MCF 10A (cell line): ENCODE measurements around the gene RAC3. TPM values are rescaled to one million over a fixed set of nuclear protein-coding genes. Genes with fewer than 3 reads are reported as not detected.

Experiments used
- BruUV-seq: library from RNA; stranded (reverse); fragments of 400-500 nt; replicated peaks from 2 replicates; lab custom pipeline; 2021; lab: Mats Ljungman, UMichigan
- CTCF ChIA-PET: fragments of 300-600 bp; sonication (Branson Sonifier 250); formaldehyde crosslinking; extraction: SDS; loops from one replicate; lab custom pipeline; 2021; ENCODE audit warnings: antibody characterized with exemption, inconsistent platforms; lab: Yijun Ruan, JAX
- POLR2A ChIA-PET: fragments of 300-600, 350-650 bp; sonication (Branson Sonifier 250); formaldehyde crosslinking; extraction: SDS; loops from one replicate; lab custom pipeline; 2020; ENCODE audit warnings: antibody characterized with exemption, inconsistent platforms; lab: Yijun Ruan, JAX
- DNase-seq: peaks from one replicate; pipeline ENCODE4 v3.0.0-alpha.2; 2018; ENCODE audit not compliant: unreplicated experiment
- H3K27ac Mint-ChIP-seq: one replicate; pipeline ENCODE4 v1.8.0; 2022; ENCODE audit warnings: mild to moderate bottlenecking, low read depth, mixed read lengths; ENCODE audit not compliant: unreplicated experiment
- H3K27me3 Mint-ChIP-seq: one replicate; pipeline ENCODE4 v1.8.0; 2022; ENCODE audit warnings: mixed read lengths; ENCODE audit not compliant: insufficient read depth, unreplicated experiment
- H3K36me3 Mint-ChIP-seq: one replicate; pipeline ENCODE4 v1.8.0; 2022; ENCODE audit warnings: mild to moderate bottlenecking, moderate library complexity, mixed read lengths; ENCODE audit not compliant: insufficient read depth, unreplicated experiment
- H3K4me1 Mint-ChIP-seq: one replicate; pipeline ENCODE4 v1.8.0; 2022; ENCODE audit warnings: mixed read lengths; ENCODE audit not compliant: insufficient read depth, unreplicated experiment
- H3K4me3 Mint-ChIP-seq: one replicate; pipeline ENCODE4 v1.8.0; 2022; ENCODE audit warnings: mild to moderate bottlenecking, moderate library complexity, mixed read lengths; ENCODE audit not compliant: unreplicated experiment
- H3K9me3 Mint-ChIP-seq: one replicate; pipeline ENCODE4 v1.8.0; 2022; ENCODE audit warnings: mixed read lengths; ENCODE audit not compliant: unreplicated experiment
- CTCF ChIP-seq: fragments of 200-600 bp; IDR thresholded peaks from one replicate; pipeline ENCODE4 v1.8.0; 2022; ENCODE audit warnings: antibody characterized with exemption, mild to moderate bottlenecking; ENCODE audit not compliant: unreplicated experiment
- intact Hi-C: fragments of 100-400 bp; cut with micrococcal nuclease; formaldehyde crosslinking; loops from 2 replicates; pipeline ENCODE4 v1.14.1; 2022
- total RNA-seq: library from RNA; stranded (reverse); gene quantifications from 2 replicates; pipeline ENCODE4 v1.2.3, GENCODE V29; 2022

The RAC3 gene
- total RNA-seq, 1 experiment from 2014 or later, result 9.7 TPM

GRCh38 chr17:82008258-82008940 is 23.1 kb upstream of the RAC3 start:
- H3K36me3 Mint-ChIP-seq, result peaks cover 12% of the 10 kb centered on the region
- H3K27me3 Mint-ChIP-seq, result no peaks in the 10 kb centered on the region
- intact Hi-C loops, result no loop called here
- BruUV-seq, result no TSS peak
- no peak overlapping the region for H3K4me3 Mint-ChIP-seq
- H3K9me3 Mint-ChIP-seq, result no peaks in the 10 kb centered on the region
- DNase-seq, result no peak
- TF ChIP-seq CTCF, result no peak
- POLR2A ChIA-PET, result interaction anchor here (0.6 to 1.2 kb wide), 2 partner anchors 14 to 49 kb away, joined by 3 to 4 read pairs; no protein-coding TSS in a partner anchor
- CTCF ChIA-PET, result interaction anchor here (0.6 to 1.2 kb wide), 3 partner anchors 14 to 21 kb away, joined by 3 to 5 read pairs (median 3); no protein-coding TSS in a partner anchor
- H3K4me1 Mint-ChIP-seq, result peaks cover 10% of the 10 kb centered on the region
- H3K27ac Mint-ChIP-seq, result no peak overlapping the region

DNA sequence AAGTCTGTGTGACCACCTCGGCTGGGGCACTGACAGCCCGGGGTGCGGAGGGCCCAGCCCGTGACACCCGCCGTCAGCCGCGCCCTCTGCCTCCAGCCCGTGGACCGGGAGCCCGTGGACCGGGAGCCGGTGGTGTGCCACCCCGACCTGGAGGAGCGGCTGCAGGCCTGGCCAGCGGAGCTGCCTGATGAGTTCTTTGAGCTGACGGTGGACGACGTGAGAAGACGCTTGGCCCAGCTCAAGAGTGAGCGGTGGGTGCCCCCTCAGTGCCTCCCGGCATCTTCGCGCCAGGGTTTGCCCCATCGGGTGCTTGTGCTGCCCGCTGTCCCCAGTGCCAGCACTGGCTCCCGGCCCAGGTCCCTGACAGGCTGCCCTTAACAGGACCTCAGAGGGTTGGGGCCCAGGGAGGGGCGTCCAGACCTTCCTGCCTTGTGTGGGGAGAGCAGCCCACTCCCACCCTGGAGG is 22.5 kb upstream of the RAC3 start:
- Mint-ChIP-seq H3K27ac (no peak overlapping the region), H3K27me3 (no peaks in the 10 kb centered on the region), H3K4me3 (no peak overlapping the region), H3K9me3 (no peaks in the 10 kb centered on the region), H3K36me3 (peaks cover 12% of the 10 kb centered on the region), H3K4me1 (peaks cover 10% of the 10 kb centered on the region)
- no TSS peak for BruUV-seq
- ChIA-PET CTCF (interaction anchor here (0.6 to 1.9 kb wide), 3 partner anchors 11 to 17 kb away, joined by 3 to 12 read pairs (median 5); no protein-coding TSS in a partner anchor), POLR2A (interaction anchor here (0.6 kb wide), 1 partner anchor 14 kb away, joined by 3 read pairs; the partner anchor contains the start of gene CENPX)
- no peak for TF ChIP-seq CTCF
- intact Hi-C loops, result no loop called here
- no peak for DNase-seq

GRCh38 chr17:82009413-82009812 is 22.1 kb upstream of the RAC3 start:
- H3K9me3 Mint-ChIP-seq, result no peaks in the 10 kb centered on the region
- TF ChIP-seq CTCF, result no peak
- peaks cover 12% of the 10 kb centered on the region for H3K36me3 Mint-ChIP-seq
- BruUV-seq, result no TSS peak
- H3K27me3 Mint-ChIP-seq, result no peaks in the 10 kb centered on the region
- no peak overlapping the region for H3K4me3 Mint-ChIP-seq
- H3K4me1 Mint-ChIP-seq, result peaks cover 10% of the 10 kb centered on the region
- H3K27ac Mint-ChIP-seq, result no peak overlapping the region
- DNase-seq, result no peak
- intact Hi-C loops, result no loop called here
- POLR2A ChIA-PET, result interaction anchor here (0.6 kb wide), 1 partner anchor 13 kb away, joined by 3 read pairs; the partner anchor contains the start of gene CENPX
- CTCF ChIA-PET, result interaction anchor here (0.7 to 1.9 kb wide), 2 partner anchors 11 to 50 kb away, joined by 4 to 12 read pairs; no protein-coding TSS in a partner anchor
